GM18502 (cell line): ENCODE results near the gene RFWD3.
"Not testable (repeated sequence)": the region's sequence is repeated elsewhere in the genome, so short reads cannot be mapped to it uniquely, and the experiment has no call there.

ENCODE experiments used
- ATAC-seq: cut with Tn5 transposase; IDR thresholded peaks from one replicate; pipeline ENCODE4 v1.9.1; 2021; ENCODE audit warnings: mild to moderate bottlenecking; ENCODE audit not compliant: unreplicated experiment, poor library complexity

RFWD3 gene

DNA sequence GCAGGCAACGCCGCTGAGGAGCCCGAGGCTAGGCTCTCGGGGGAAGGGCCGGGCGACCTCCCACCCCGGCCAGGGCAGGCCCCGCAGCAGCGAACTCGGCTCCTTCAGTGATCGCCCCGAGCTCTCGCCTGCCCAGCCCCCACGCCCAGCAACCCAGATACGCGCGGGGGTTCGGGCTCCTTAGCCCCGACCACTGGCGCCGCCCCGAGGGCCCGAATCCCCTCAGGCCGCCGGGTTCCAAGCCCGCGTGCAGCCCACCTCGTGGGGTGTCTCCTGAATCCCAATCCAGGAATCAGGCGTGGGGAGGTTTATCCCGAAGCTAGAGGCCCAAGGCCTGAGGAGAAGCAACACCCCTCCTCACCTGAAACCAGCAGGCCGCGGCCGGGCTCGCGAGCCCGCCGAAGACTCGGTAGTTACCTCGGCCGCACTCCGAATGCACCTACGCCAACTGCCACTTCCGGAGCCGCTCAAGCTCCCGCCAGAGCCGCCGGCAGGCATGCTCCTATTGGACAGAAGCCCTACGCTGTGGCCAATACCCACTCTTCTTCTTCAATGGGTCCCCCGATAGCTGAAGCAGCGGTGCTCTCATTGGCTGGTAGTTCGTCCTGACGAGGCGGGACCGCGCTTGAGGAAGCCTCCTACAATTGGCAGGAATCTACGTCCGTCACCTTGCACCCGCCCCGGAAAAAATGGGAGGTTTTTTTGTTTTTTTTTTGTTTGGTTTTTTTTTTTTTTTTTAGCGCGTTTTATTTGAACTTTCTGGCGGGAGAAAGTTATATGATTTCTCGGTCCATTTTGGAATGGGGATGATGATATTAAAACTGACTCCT lies at the start of gene RFWD3:
Gene RFWD3, minus strand, starts transcription at position 453 of the 830 bp plus-strand sequence. CDS start 5,428 bp downstream, outside the sequence.
- ATAC-seq, result peak; percentile 100

DNA sequence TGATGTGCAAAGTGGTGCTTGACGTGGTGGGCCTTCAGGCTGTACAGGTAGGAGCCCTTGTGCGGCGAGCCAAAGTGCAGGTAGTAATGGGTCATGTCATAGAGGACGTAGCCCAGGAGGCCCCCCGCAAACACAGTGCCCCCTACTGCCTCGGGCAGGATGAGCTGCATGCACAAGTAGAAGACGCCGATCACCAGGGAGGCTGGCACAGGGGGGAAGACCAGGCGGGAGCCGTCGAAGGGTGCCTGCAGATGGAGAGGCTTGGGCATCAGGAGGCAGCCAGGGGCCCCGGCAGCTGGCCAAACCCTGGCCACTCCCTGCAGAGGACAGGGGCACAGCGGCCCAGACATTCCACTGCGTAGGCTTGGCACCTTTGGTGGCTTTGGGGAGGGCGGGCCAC lies 49.7 kb upstream of the RFWD3 start:
- no peak for ATAC-seq

GRCh38 chr16:74713876-74714275 lies 47.2 kb upstream of the RFWD3 start:
- no peak for ATAC-seq

- no peak for ATAC-seq
These were observed 46.6 kb upstream of the RFWD3 start for GRCh38 chr16:74713325-74713724.

GRCh38 chr16:74711938-74712337 lies 45.3 kb upstream of the RFWD3 start:
- ATAC-seq, result no peak

GRCh38 chr16:74710401-74710800 lies 43.7 kb upstream of the RFWD3 start:
- ATAC-seq, result no peak

DNA sequence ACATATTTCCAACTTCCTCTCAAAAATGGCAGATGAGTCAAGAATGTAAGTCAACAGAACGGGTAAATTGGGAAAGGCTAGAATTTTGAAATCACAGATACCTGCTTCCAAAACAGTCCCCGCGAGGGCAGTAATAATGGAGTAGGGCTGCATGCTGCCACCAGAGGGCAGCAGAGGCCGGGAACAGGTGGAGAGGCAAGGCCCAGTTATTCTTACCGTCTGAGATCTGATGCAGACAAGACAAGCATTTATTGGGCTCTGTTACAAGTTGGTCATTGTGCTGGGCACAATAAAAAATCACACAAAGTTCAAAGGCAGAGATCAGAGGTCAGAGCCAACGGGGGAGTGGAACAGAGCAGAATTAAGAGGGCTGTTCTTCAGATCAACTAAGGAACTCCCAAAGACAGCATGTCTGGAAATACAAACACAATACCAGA lies 42.8 kb upstream of the RFWD3 start:
- ATAC-seq, result peak; percentile 91

- ATAC-seq, result peak; percentile 46
These were observed 34.0 kb upstream of the RFWD3 start, which contains the start of gene MLKL for GRCh38 chr16:74700438-74701225. Gene MLKL (minus strand): TSS chr16:74700862. CDS start chr16:74695757, 5,105 bp downstream.

GRCh38 chr16:74700116-74700437 lies 33.4 kb upstream of the RFWD3 start:
- peak; percentile 14 for ATAC-seq

GRCh38 chr16:74699666-74700065 lies 33.0 kb upstream of the RFWD3 start:
- ATAC-seq, result no peak

- ATAC-seq, result no peak
These were observed 31.5 kb upstream of the RFWD3 start for GRCh38 chr16:74698222-74698621.

- peak; percentile 87 for ATAC-seq
These were observed 29.1 kb upstream of the RFWD3 start for GRCh38 chr16:74695450-74696422.

GRCh38 chr16:74691093-74691855 lies 24.6 kb upstream of the RFWD3 start:
- no peak for ATAC-seq

DNA sequence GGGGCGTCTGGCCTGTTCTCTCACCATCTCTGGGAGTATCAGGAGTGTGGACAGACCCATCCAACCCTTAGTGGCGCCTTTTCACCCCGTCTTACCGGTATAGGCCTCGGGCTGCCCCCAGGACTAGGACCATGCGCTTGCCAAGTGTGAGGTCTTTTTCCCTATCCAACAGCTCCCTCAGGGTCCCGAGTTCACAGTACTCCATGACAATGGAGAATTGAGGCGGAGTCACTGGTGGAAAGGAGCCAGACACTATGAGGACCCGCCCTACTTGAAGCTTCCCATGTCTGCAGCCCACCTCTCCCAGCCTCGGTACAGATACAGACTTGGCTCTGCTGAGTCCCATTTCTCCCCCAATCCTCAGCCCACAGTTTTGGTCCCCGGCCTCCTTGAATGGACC lies 15.9 kb upstream of the RFWD3 start:
- no peak for ATAC-seq

- no peak for ATAC-seq
These were observed 14.0 kb upstream of the RFWD3 start for GRCh38 chr16:74680681-74681080.

DNA sequence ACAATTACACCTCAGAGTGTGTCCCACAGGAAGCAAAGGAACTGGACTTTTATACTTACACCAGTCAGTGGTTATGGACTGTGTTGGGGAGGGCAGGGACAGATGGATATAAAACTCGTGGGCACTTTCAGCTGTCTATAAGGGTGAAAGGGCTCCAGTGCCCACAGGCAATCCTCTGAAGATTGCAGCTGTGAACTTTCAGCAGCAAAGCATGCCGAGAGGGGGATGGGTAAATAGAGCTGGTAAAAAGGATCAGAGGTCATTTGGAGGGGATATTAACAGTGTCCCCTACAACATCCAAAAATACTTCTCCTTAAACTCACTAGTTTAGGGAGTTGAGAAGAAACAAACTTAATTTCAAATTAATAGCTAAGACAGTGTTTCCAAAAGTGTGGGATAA lies 13.3 kb upstream of the RFWD3 start:
- no peak for ATAC-seq

DNA sequence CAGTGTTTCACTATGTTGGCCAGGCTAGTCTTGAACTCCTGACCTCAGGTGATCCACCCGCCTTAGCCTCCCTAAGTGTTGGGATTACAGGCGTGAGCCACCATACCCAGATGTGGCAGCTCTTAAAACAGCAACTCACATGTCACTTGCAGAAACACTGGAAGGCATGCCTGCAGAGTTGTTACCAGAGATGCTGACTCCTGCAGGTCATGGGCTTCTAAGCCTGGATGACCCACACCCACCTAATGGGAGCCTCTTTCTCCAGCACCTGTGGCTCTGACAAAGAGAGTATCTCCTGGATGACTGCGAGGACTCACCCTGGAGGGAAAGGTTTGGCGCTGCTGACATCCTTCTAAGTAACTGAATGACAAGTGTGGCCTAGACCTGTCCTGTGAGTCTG lies 11.2 kb upstream of the RFWD3 start:
- no peak for ATAC-seq

DNA sequence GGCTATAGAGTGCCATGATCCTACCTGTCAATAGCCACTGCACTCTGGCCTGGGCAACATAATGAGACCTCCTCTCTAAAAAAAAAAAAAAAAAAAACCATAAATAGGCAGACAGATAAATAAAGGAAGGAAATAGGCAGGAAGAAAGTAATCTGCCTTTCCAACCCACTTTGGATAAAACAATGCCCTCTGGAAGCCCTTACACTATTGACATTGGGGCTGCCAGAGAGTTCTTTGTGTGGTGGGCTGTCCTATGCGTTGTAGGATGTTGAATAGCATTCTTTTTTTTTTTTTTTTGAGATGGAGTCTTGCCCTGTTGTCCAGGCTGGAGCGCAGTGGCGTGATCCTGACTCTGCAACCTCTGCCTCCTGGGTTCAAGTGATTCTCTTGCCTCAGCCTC lies 7.2 kb upstream of the RFWD3 start:
- ATAC-seq, result no peak

DNA sequence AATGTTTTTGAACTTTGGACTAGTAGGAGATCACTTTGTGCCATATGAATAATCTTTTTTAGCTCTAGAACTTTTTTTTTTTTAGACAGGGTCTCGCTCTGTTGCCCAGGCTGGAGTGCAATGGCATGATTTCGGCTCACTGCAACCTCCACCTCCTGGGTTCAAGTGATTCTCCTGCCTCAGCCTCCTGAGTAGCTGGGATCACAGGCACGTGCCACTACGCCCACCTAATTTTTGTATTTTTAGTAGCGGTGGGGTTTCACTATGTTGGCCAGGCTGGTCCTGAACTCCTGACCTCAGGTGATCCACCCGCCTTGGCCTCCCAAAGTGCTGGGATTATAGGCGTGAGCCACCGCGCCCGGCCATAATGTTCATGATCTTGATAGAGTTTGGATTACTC lies 2.2 kb upstream of the RFWD3 start:
- not testable (repeated sequence) for ATAC-seq
